HepG2 (cell line): ENCODE results near the gene GJB4. TPM values are rescaled to one million over a fixed set of nuclear protein-coding genes. Genes with fewer than 3 reads are reported as not detected.
A peak's percentile ranks its signal among the peaks of the same experiment; 100 is the strongest.

Experiments used
- ATAC-seq: fragments of 200-7000 bp; cut with Tn5 transposase; 3 replicates; pipeline ENCODE4 v1.9.1; 2020; ENCODE audit warnings: mild to moderate bottlenecking, moderate library complexity
- BruUV-seq: library from RNA; stranded (reverse); fragments of 400-500 nt; replicated peaks from 2 replicates; lab custom pipeline; 2021; lab: Mats Ljungman, UMichigan
- CTCF ChIA-PET: fragments of 300-600 bp; formaldehyde crosslinking; extraction: SDS; loops from one replicate; lab custom pipeline; 2021; ENCODE audit warnings: low total read pairs, inconsistent platforms, low intra/inter-chr PET ratio; lab: Yijun Ruan, JAX
- POLR2A ChIA-PET: fragments of 350-600 bp; sonication (Branson Sonifier 250); formaldehyde crosslinking; loops from one replicate; lab custom pipeline; 2020; ENCODE audit warnings: antibody characterized with exemption, inconsistent platforms; lab: Yijun Ruan, JAX
- DNase-seq: peaks from one replicate; pipeline ENCODE4 v3.0.0-alpha.2; 2015; ENCODE audit warnings: low spot score
- FAIRE-seq: peaks from 3 replicates; lab custom pipeline; 2011; peaks lifted over from hg19 to GRCh38; lab: Jason Lieb, UNC
- H2AFZ ChIP-seq: one replicate; pipeline ENCODE4 v1.6.1; 2011; ENCODE audit warnings: low read length, inconsistent platforms
- H3K27ac ChIP-seq: fragments of 300-600 bp; 3 replicates; pipeline ENCODE4 v1.8.0; 2011; ENCODE audit warnings: mixed run types, mild to moderate bottlenecking, mixed read lengths, low read length, inconsistent platforms; ENCODE audit not compliant: insufficient read depth; ENCODE audit errors: extremely low read length
- H3K27me3 ChIP-seq, 2 experiments: fragments of 200-600 bp in 1 of 2; 2 replicates in 1 of 2; 3 replicates in 1 of 2; pipeline versions ENCODE4 v1.6.0 to v1.8.0; 2011; ENCODE audit warnings: low read length in 2 of 2, mild to moderate bottlenecking in 2 of 2, moderate library complexity in 2 of 2, inconsistent platforms in 1 of 2; ENCODE audit not compliant: insufficient read depth in 2 of 2, control insufficient read depth in 1 of 2
- H3K36me3 ChIP-seq, 2 experiments: fragments of 200-600 bp in 1 of 2; replicated peaks in 1 of 2; 2 replicates in 1 of 2; 3 replicates in 1 of 2; pipeline versions ENCODE4 v1.5.1 to v1.8.0; 2011; ENCODE audit warnings: low read length in 2 of 2, inconsistent platforms in 1 of 2; ENCODE audit not compliant: insufficient read depth in 2 of 2, control insufficient read depth in 1 of 2
- H3K4me1 ChIP-seq: 2 replicates; pipeline ENCODE4 v1.5.1; 2012; ENCODE audit warnings: low read length, inconsistent platforms; ENCODE audit not compliant: insufficient read depth
- H3K4me2 ChIP-seq: 2 replicates; pipeline ENCODE4 v1.6.0; 2011; ENCODE audit warnings: low read depth, low read length, inconsistent platforms
- H3K4me3 ChIP-seq, 3 experiments: fragments of 200-600 bp in 1 of 3; sonication (generic), shearing (Covaris generic) in 1 of 3; replicated peaks in 1 of 3; 2 replicates each; pipeline ENCODE4 v1.5.1; 2011 to 2016; ENCODE audit warnings: low read length in 3 of 3, inconsistent platforms in 2 of 3, low read depth in 2 of 3, mild to moderate bottlenecking in 2 of 3, control low read depth in 1 of 3, mixed read lengths in 1 of 3; ENCODE audit not compliant: insufficient read depth in 1 of 3
- H3K79me2 ChIP-seq: one replicate; pipeline ENCODE4 v1.6.1; 2011; ENCODE audit warnings: low read length, inconsistent platforms; ENCODE audit not compliant: insufficient read depth
- H3K9ac ChIP-seq: 2 replicates; pipeline ENCODE4 v1.6.0; 2011; ENCODE audit warnings: mild to moderate bottlenecking, low read depth, low read length, inconsistent platforms; ENCODE audit not compliant: insufficient read depth
- H3K9me3 ChIP-seq: 2 replicates; pipeline ENCODE4 v1.5.1; 2012; ENCODE audit warnings: mild to moderate bottlenecking, low read length
- H4K20me1 ChIP-seq: 2 replicates; pipeline ENCODE4 v1.6.0; 2011; ENCODE audit warnings: inconsistent platforms, mild to moderate bottlenecking, low read length, moderate library complexity; ENCODE audit not compliant: insufficient read depth
- CREB1 ChIP-seq, 2 experiments: fragments of 450-650 bp in 1 of 2; IDR thresholded peaks; 2 replicates each; pipeline ENCODE4 v1.6.1; 2016 to 2017; ENCODE audit warnings: control low read depth in 1 of 2, mild to moderate bottlenecking in 1 of 2, missing compliant biosample characterization in 1 of 2, missing genetic modification characterization in 1 of 2
- FOSL2 ChIP-seq: sonication (generic); formaldehyde crosslinking; IDR thresholded peaks from 2 replicates; pipeline ENCODE4 v1.4.0; 2020; ENCODE audit warnings: missing genetic modification reagents
- MEIS2 ChIP-seq: sonication (generic); formaldehyde crosslinking; IDR thresholded peaks from 2 replicates; pipeline ENCODE4 v1.9.0; 2021; ENCODE audit warnings: mild to moderate bottlenecking, missing genetic modification reagents
- ZNF589 ChIP-seq: sonication (generic); formaldehyde crosslinking; conservative IDR thresholded peaks from 2 replicates; pipeline ENCODE4 v1.8.0; 2022; ENCODE audit warnings: mild to moderate bottlenecking, moderate library complexity, missing genetic modification reagents
- WGBS: methylation state at CpG from one replicate; pipeline ENCODE4 v1.1.6; 2017; ENCODE audit warnings: low lambda C conversion rate; 5-methylcytosine and 5-hydroxymethylcytosine counted together
- in situ Hi-C: cut with HindIII; loops from 2 replicates; pipeline ENCODE4 v1.10.0; 2017; ENCODE audit warnings: low pct_unique_long_range_greater_than_20kb; ENCODE audit not compliant: extremely low pct_ligation_motif_present
- intact Hi-C: fragments of 100-400 bp; cut with micrococcal nuclease; formaldehyde crosslinking; loops from one replicate; pipeline ENCODE4 v1.10.0; 2022; ENCODE audit not compliant: unreplicated experiment
- polyA plus RNA-seq, 8 experiments: library from polyadenylated mRNA; depleted of rRNA in 3 of 8; stranded (reverse) in 7 of 8; unstranded in 1 of 8; fragments of >200 nt; fragmentation: Illumina TruSeq in 4 of 8; extraction: Trizol in 4 of 8; gene quantifications; 2 replicates each; pipeline versions ENCODE4 v1.2.1 to v1.2.3, GENCODE V29; 2011 to 2016; ENCODE audit warnings: low read depth in 4 of 8, missing spikeins in 1 of 8, mixed read lengths in 1 of 8; ENCODE audit not compliant: insufficient read depth in 1 of 8
- total RNA-seq, 5 experiments: library from RNA; depleted of rRNA; stranded (reverse); fragments of >200 nt; fragmentation: Illumina TruSeq; extraction: Trizol; gene quantifications; 2 replicates each; pipeline ENCODE4 v1.2.3, GENCODE V29; 2016; ENCODE audit warnings: low read depth in 1 of 5
- TF ChIP-seq, protein P1 (sequence below): sonication (generic); formaldehyde crosslinking; IDR thresholded peaks from 2 replicates; pipeline ENCODE4 v1.5.1; 2020; ENCODE audit warnings: mild to moderate bottlenecking, moderate library complexity, missing genetic modification reagents

Gene GJB4
- total and polyA plus RNA-seq, 2 of the 13 experiments (the other 11 are each of a cell fraction or from before 2014, with no cell fraction given), result not detected

- TF ChIP-seq, protein P1, sequence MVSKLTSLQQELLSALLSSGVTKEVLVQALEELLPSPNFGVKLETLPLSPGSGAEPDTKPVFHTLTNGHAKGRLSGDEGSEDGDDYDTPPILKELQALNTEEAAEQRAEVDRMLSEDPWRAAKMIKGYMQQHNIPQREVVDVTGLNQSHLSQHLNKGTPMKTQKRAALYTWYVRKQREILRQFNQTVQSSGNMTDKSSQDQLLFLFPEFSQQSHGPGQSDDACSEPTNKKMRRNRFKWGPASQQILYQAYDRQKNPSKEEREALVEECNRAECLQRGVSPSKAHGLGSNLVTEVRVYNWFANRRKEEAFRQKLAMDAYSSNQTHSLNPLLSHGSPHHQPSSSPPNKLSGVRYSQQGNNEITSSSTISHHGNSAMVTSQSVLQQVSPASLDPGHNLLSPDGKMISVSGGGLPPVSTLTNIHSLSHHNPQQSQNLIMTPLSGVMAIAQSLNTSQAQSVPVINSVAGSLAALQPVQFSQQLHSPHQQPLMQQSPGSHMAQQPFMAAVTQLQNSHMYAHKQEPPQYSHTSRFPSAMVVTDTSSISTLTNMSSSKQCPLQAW (CRISPR knock-in tag), result no peak
- TF ChIP-seq MEIS2 (CRISPR knock-in tag), result no peak
- no peak for TF ChIP-seq ZNF589 (CRISPR knock-in tag)
These were observed 3.1 kb downstream of the GJB4 start (continued) for GRCh38 chr1:34762474-34763141.

- Histone ChIP-seq H2AFZ (no peak overlapping the region), H3K9me3 (no peaks in the 10 kb centered on the region), H3K4me3 (no peak overlapping the region), H3K36me3 (no peaks in the 10 kb centered on the region), H3K9ac (no peak overlapping the region), H3K79me2 (no peaks in the 10 kb centered on the region), H3K27me3 (peaks cover 3 to 40% of the 10 kb centered on the region in 2 experiments; a peak in 3 of 5 replicates), H3K4me2 (no peak overlapping the region), H3K27ac (no peak overlapping the region), H4K20me1 (no peaks in the 10 kb centered on the region), H3K4me1 (no peaks in the 10 kb centered on the region)
- no peak for ATAC-seq
- no peak for FAIRE-seq
- peak; percentile 13 for DNase-seq
- ChIA-PET CTCF (no interaction called here), POLR2A (no interaction called here)
- no TSS peak for BruUV-seq
- intact Hi-C loops (no loop called here), in situ Hi-C loops (no loop called here)
- WGBS, result 13% methylated on average over 8 of the region's 8 CpGs
- TF ChIP-seq CREB1 (IDR thresholded peaks at IDR 0.05), result no peak
- no peak for TF ChIP-seq CREB1 (CRISPR knock-in tag; IDR thresholded peaks at IDR 0.05)
- peak; percentile 45 for TF ChIP-seq FOSL2
These were observed 3.7 kb downstream of the GJB4 start for GRCh38 chr1:34763142-34763781.
